Panc1 (cell line): ENCODE measurements around the gene RPRD1A. TPM values are rescaled to one million over a fixed set of nuclear protein-coding genes. Genes with fewer than 3 reads are reported as not detected.

Source experiments
- ATAC-seq: fragments of 200-7000 bp; cut with Tn5 transposase; 2 replicates; pipeline ENCODE4 v1.9.1; 2020; ENCODE audit warnings: mild to moderate bottlenecking, moderate library complexity
- BruUV-seq: library from RNA; stranded (reverse); fragments of 400-500 nt; replicated peaks from 2 replicates; lab custom pipeline; 2021; lab: Mats Ljungman, UMichigan
- CTCF ChIA-PET: fragments of 300-600 bp; sonication (Branson Sonifier 250); formaldehyde crosslinking; loops from one replicate; lab custom pipeline; 2022; ENCODE audit warnings: antibody characterized with exemption; lab: Charles Lee
- POLR2A ChIA-PET: fragments of 300-600 bp; sonication (Branson Sonifier 250); formaldehyde crosslinking; loops from one replicate; lab custom pipeline; 2022; ENCODE audit warnings: antibody characterized with exemption; lab: Charles Lee
- DNase-seq: peaks from one replicate; pipeline ENCODE4 v3.0.0-alpha.2; 2010; ENCODE audit warnings: low read depth, low spot score
- H3K27ac ChIP-seq: 2 replicates; pipeline ENCODE4 v1.5.1; 2011; ENCODE audit warnings: mild to moderate bottlenecking, low read length, inconsistent platforms
- H3K27me3 ChIP-seq: fragments of 200-500 bp; sonication (Bioruptor generic); 2 replicates; pipeline ENCODE4 v1.6.0; 2014; ENCODE audit warnings: low read length, inconsistent platforms; ENCODE audit not compliant: control insufficient read depth, insufficient read depth
- H3K36me3 ChIP-seq: fragments of 200-500 bp; sonication (Bioruptor generic); 2 replicates; pipeline ENCODE4 v1.5.1; 2014; ENCODE audit warnings: inconsistent platforms, mild to moderate bottlenecking, low read length, moderate library complexity; ENCODE audit not compliant: control insufficient read depth, insufficient read depth
- H3K4me1 ChIP-seq: 2 replicates; pipeline ENCODE4 v1.5.1; 2011; ENCODE audit warnings: inconsistent platforms, mild to moderate bottlenecking, low read length, moderate library complexity; ENCODE audit not compliant: control insufficient read depth, insufficient read depth
- H3K4me3 ChIP-seq, 2 experiments: 2 replicates each; pipeline ENCODE4 v1.5.1; 2011 to 2012; ENCODE audit warnings: low read depth in 2 of 2, low read length in 2 of 2, mild to moderate bottlenecking in 2 of 2, inconsistent platforms in 1 of 2, moderate library complexity in 1 of 2
- H3K9me3 ChIP-seq: fragments of 200-500 bp; sonication (Bioruptor generic); 2 replicates; pipeline ENCODE4 v1.5.1; 2014; ENCODE audit warnings: low read depth, mild to moderate bottlenecking, inconsistent platforms, low read length, moderate library complexity; ENCODE audit not compliant: control insufficient read depth, insufficient read depth
- POLR2AphosphoS5 ChIP-seq: IDR thresholded peaks from 2 replicates; pipeline ENCODE4 v1.6.1; 2012; ENCODE audit warnings: mild to moderate bottlenecking, low read depth, low read length, moderate library complexity
- SIN3A ChIP-seq: IDR thresholded peaks from 2 replicates; pipeline ENCODE4 v1.6.1; 2012; ENCODE audit warnings: low read depth, mild to moderate bottlenecking, low read length, moderate library complexity, borderline replicate concordance; ENCODE audit not compliant: insufficient read depth
- TCF7L2 ChIP-seq: IDR thresholded peaks from 2 replicates; pipeline ENCODE4 v1.6.1; 2011; ENCODE audit warnings: mild to moderate bottlenecking, low read depth, low read length, inconsistent platforms
- in situ Hi-C: cut with HindIII; loops from 2 replicates; pipeline ENCODE4 v1.10.0; 2016; ENCODE audit warnings: low sequenced_read_pairs, low pct_unique_long_range_greater_than_20kb
- intact Hi-C: fragments of 100-400 bp; cut with micrococcal nuclease; formaldehyde crosslinking; loops from one replicate; pipeline ENCODE4 v1.10.0; 2022; ENCODE audit not compliant: unreplicated experiment
- total RNA-seq: library from RNA; stranded (reverse); gene quantifications from one replicate; pipeline ENCODE4 v1.2.1, GENCODE V29; 2021; ENCODE audit not compliant: unreplicated experiment
- TF ChIP-seq, protein P1 (sequence below): fragments of 450-650 bp; IDR thresholded peaks from 2 replicates; pipeline ENCODE4 v1.5.1; 2017; ENCODE audit warnings: mild to moderate bottlenecking
- TF ChIP-seq, protein P2 (sequence below), 2 experiments: IDR thresholded peaks; 2 replicates each; pipeline ENCODE4 v1.6.1; 2011 to 2012; ENCODE audit warnings: low read depth in 2 of 2, control low read depth in 1 of 2, low read length in 1 of 2, mild to moderate bottlenecking in 1 of 2, moderate library complexity in 1 of 2; ENCODE audit not compliant: insufficient read depth in 1 of 2

Gene RPRD1A
- total RNA-seq, 1 experiment from 2014 or later, result 44.0 TPM

DNA sequence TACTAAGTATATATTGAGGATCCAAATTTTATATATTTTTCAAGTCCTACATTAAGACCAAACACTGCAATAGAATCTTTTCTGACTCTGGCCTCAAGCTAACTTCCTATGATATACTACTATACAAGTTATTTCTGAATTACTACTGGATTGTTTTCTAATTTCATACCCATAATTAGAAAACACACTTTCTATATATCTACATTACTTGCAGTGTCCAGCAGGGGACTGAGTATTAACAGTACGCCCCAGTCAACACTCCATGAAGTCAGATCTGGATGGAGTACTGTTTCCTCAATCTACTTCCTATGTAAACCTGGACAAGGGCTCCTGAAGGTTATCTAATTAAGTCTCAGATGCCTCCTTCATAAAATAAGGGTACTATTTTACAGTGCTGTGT, 68.4 kb downstream of the RPRD1A start:
- Histone ChIP-seq H3K27ac (no peak overlapping the region), H3K9me3 (no peaks in the 10 kb centered on the region), H3K27me3 (no peaks in the 10 kb centered on the region), H3K4me1 (no peaks in the 10 kb centered on the region), H3K36me3 (no peaks in the 10 kb centered on the region), H3K4me3 (no peak overlapping the region)
- TF ChIP-seq, protein P1, sequence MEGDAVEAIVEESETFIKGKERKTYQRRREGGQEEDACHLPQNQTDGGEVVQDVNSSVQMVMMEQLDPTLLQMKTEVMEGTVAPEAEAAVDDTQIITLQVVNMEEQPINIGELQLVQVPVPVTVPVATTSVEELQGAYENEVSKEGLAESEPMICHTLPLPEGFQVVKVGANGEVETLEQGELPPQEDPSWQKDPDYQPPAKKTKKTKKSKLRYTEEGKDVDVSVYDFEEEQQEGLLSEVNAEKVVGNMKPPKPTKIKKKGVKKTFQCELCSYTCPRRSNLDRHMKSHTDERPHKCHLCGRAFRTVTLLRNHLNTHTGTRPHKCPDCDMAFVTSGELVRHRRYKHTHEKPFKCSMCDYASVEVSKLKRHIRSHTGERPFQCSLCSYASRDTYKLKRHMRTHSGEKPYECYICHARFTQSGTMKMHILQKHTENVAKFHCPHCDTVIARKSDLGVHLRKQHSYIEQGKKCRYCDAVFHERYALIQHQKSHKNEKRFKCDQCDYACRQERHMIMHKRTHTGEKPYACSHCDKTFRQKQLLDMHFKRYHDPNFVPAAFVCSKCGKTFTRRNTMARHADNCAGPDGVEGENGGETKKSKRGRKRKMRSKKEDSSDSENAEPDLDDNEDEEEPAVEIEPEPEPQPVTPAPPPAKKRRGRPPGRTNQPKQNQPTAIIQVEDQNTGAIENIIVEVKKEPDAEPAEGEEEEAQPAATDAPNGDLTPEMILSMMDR, result peak; percentile 33; the same call in 1 of the 2 replicates
- no peak for TF ChIP-seq SIN3A
- ChIA-PET CTCF (no interaction called here), POLR2A (no interaction called here)
- DNase-seq, result no peak
- intact Hi-C loops (no loop called here), in situ Hi-C loops (no loop called here)
- ATAC-seq, result no peak
- no TSS peak for BruUV-seq

DNA sequence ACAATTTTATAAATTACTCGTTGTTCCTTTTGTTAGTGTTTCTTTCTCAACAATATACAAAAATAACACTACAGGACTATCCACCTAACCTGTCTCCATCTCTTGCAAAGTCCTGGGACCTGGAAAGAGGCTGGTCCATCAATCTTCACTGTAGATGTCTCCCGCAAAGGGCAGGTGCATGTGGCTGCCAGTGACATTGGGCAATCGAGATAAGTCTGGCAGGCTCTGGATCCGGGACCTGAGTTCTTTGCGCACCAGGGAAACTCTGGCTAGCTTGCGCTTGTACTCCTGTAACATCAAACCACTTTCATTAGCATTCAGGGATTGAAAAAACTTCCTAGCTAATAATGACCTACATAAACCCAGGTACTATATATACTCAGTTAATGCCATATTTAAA, 74.3 kb downstream of the RPRD1A start:
- no peak overlapping the region for H3K4me3 ChIP-seq
- TF ChIP-seq, protein P1, result no peak
- no peak for TF ChIP-seq POLR2AphosphoS5
- TF ChIP-seq SIN3A, result no peak
- intact Hi-C loops, result no loop called here
- no peaks in the 10 kb centered on the region for H3K4me1 ChIP-seq
- no peaks in the 10 kb centered on the region for H3K27me3 ChIP-seq
- ATAC-seq, result no peak
- CTCF ChIA-PET, result no interaction called here
- no peaks in the 10 kb centered on the region; the same call in 1 of the 2 replicates for H3K36me3 ChIP-seq
- H3K27ac ChIP-seq, result no peak overlapping the region
- no TSS peak for BruUV-seq
- no peak for DNase-seq
- in situ Hi-C loops, result no loop called here
- POLR2A ChIA-PET, result no interaction called here
- no peaks in the 10 kb centered on the region for H3K9me3 ChIP-seq

DNA sequence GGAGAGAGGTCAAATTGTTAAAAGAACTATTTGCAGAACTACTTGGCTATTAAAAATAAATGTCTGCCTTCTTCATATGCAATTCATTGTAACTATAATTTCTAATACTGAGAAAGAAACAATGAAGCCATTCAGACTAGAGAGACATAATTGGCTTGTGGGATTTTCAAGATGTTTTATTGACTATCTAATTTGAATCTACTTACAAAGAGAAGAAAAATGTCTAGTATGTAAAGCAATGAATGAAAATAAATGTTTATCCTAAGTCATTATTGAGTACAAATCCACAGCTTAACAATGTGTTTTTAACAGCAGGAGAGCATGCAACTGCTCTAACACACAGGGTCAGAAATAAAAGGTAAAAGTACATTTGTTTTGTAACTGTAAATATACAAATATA, 75.7 kb downstream of the RPRD1A start:
- TF ChIP-seq SIN3A, result no peak
- TF ChIP-seq POLR2AphosphoS5, result no peak
- TF ChIP-seq, protein P1, result no peak
- TF ChIP-seq, protein P2, sequence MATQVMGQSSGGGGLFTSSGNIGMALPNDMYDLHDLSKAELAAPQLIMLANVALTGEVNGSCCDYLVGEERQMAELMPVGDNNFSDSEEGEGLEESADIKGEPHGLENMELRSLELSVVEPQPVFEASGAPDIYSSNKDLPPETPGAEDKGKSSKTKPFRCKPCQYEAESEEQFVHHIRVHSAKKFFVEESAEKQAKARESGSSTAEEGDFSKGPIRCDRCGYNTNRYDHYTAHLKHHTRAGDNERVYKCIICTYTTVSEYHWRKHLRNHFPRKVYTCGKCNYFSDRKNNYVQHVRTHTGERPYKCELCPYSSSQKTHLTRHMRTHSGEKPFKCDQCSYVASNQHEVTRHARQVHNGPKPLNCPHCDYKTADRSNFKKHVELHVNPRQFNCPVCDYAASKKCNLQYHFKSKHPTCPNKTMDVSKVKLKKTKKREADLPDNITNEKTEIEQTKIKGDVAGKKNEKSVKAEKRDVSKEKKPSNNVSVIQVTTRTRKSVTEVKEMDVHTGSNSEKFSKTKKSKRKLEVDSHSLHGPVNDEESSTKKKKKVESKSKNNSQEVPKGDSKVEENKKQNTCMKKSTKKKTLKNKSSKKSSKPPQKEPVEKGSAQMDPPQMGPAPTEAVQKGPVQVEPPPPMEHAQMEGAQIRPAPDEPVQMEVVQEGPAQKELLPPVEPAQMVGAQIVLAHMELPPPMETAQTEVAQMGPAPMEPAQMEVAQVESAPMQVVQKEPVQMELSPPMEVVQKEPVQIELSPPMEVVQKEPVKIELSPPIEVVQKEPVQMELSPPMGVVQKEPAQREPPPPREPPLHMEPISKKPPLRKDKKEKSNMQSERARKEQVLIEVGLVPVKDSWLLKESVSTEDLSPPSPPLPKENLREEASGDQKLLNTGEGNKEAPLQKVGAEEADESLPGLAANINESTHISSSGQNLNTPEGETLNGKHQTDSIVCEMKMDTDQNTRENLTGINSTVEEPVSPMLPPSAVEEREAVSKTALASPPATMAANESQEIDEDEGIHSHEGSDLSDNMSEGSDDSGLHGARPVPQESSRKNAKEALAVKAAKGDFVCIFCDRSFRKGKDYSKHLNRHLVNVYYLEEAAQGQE (IDR thresholded peaks at IDR 0.05; ENCODE audit: insufficient read depth in 1 of 2, low read depth in 2 of 2, low read length in 1 of 2), result no peak
- TF ChIP-seq TCF7L2, result no peak
- ChIA-PET POLR2A (no interaction called here), CTCF (no interaction called here)
- BruUV-seq, result no TSS peak
- Histone ChIP-seq H3K4me3 (no peak overlapping the region), H3K4me1 (no peaks in the 10 kb centered on the region), H3K27ac (no peak overlapping the region), H3K36me3 (no peaks in the 10 kb centered on the region; the same call in 1 of the 2 replicates), H3K27me3 (no peaks in the 10 kb centered on the region), H3K9me3 (no peaks in the 10 kb centered on the region)
- no peak for ATAC-seq
- DNase-seq, result no peak
- intact Hi-C loops (no loop called here), in situ Hi-C loops (no loop called here)
